ENCODE results near the gene AMBRA1. TPM values are rescaled to one million over a fixed set of nuclear protein-coding genes. Genes with fewer than 3 reads are reported as not detected.
A peak's percentile ranks its signal among the peaks of the same experiment; 100 is the strongest.

Gene AMBRA1
- total RNA-seq, 1 donor from 2014 or later: 29.4 TPM

GRCh38 chr11:46362156-46363030 lies 231.4 kb downstream of the AMBRA1 start:
- Histone ChIP-seq H3K27ac (ENCODE audit: low read depth, low read length) (peak overlapping the region; percentile 71), H4K20me1 (ENCODE audit: insufficient read depth, low read length) (peaks cover 51% of the 10 kb centered on the region), H3K9me3 (ENCODE audit: insufficient read depth, low read depth, low read length) (no peaks in the 10 kb centered on the region), H3K36me3 (ENCODE audit: insufficient read depth, low read length) (no peaks in the 10 kb centered on the region), H3K4me2 (ENCODE audit: low read length) (peak overlapping the region; percentile 73), H3K9ac (ENCODE audit: low read length) (peak overlapping the region; percentile 59), H3K27me3 (ENCODE audit: insufficient read depth, low read length) (no peaks in the 10 kb centered on the region), H3K4me1 (ENCODE audit: insufficient read depth, low read length) (peaks cover 37% of the 10 kb centered on the region), H3K4me3 (ENCODE audit: insufficient read depth, low read depth, low read length) (no peak overlapping the region), H3K79me2 (ENCODE audit: insufficient read depth, low read length) (peaks cover 46% of the 10 kb centered on the region), H2AFZ (ENCODE audit: low read depth, low read length) (peak overlapping the region; percentile 39)
- no peak for FAIRE-seq
- Mint-ChIP-seq H3K27me3 (ENCODE audit: low read depth, unreplicated experiment) (no peaks in the 10 kb centered on the region), H3K27ac (ENCODE audit: unreplicated experiment) (peak overlapping the region; percentile 87), H3K9me3 (ENCODE audit: unreplicated experiment) (no peaks in the 10 kb centered on the region), H3K36me3 (ENCODE audit: low read depth, unreplicated experiment) (no peaks in the 10 kb centered on the region), H3K4me1 (ENCODE audit: low read depth, unreplicated experiment) (peaks cover 16% of the 10 kb centered on the region), H3K4me3 (ENCODE audit: unreplicated experiment) (no peak overlapping the region)
- DNase-seq (ENCODE audit: low read depth): no peak
- TF ChIP-seq CTCF (IDR thresholded peaks at IDR 0.05; ENCODE audit: insufficient read depth, low read depth, low read length) (no peak), EZH2 (IDR thresholded peaks at IDR 0.05; ENCODE audit: insufficient read depth, low read length) (no peak)

DNA sequence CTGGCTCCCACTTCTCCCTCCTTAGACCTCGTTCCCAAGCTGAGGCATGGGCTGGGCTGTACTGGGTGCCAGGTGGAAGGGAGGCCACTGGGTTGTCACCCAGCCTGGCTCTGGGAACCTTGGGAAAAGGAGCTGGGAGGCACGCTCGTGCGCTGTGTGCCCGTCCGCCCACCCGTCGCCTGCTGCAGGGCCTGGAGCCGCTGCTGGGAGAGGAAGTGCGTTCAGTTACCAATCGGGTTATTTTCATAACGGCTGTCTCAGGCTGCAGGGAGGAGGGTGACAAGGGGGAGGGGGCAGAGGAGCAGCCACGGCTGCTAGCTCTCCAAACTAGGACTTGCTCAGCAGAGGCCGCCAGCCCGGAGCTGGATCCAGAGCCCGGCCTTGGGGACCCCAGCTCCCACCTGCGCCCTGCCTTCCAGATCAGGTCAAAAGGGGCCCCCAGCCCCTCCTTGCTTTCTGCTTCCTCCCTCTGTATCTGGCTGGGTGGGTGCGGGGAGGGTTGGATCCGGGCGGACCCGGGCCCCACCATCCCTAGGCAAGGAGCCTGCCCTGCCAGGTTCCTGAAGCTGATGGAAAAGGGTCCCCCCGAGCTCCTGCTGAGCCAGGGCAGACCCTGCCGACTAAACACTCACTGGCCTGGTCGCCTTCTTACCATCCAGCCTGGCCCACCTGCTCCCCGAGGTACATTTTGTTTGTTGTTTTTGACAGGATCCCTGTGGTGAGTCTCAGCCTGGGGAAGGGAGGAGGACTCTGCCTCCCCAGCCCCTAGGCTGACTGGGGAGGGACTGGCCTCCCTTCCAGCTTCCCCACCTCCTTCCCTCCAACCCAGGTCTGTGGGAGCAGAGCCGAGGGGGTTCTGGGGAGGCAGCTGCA lies 232.3 kb downstream of the AMBRA1 start:
- peaks cover 34% of the 10 kb centered on the region for H3K4me1 ChIP-seq (ENCODE audit: insufficient read depth, low read length)
- DNase-seq (ENCODE audit: low read depth) (no peak), FAIRE-seq (no peak)
- H3K27ac ChIP-seq (ENCODE audit: low read depth, low read length): peak overlapping the region; percentile 8
- no peaks in the 10 kb centered on the region for H3K9me3 ChIP-seq (ENCODE audit: insufficient read depth, low read depth, low read length)
- no peaks in the 10 kb centered on the region for H3K27me3 Mint-ChIP-seq (ENCODE audit: low read depth, unreplicated experiment)
- peak overlapping the region; percentile 70 for H3K4me2 ChIP-seq (ENCODE audit: low read length)
- H3K4me1 Mint-ChIP-seq (ENCODE audit: low read depth, unreplicated experiment): peaks cover 22% of the 10 kb centered on the region
- H4K20me1 ChIP-seq (ENCODE audit: insufficient read depth, low read length): peaks cover 59% of the 10 kb centered on the region
- H3K79me2 ChIP-seq (ENCODE audit: insufficient read depth, low read length): peaks cover 54% of the 10 kb centered on the region
- no peak overlapping the region for H3K4me3 Mint-ChIP-seq (ENCODE audit: unreplicated experiment)
- H3K9me3 Mint-ChIP-seq (ENCODE audit: unreplicated experiment): no peaks in the 10 kb centered on the region
- no peak overlapping the region for H3K27ac Mint-ChIP-seq (ENCODE audit: unreplicated experiment)
- peak overlapping the region; percentile 59 for H3K9ac ChIP-seq (ENCODE audit: low read length)
- no peak overlapping the region for H2AFZ ChIP-seq (ENCODE audit: low read depth, low read length)
- no peaks in the 10 kb centered on the region for H3K27me3 ChIP-seq (ENCODE audit: insufficient read depth, low read length)
- H3K36me3 Mint-ChIP-seq (ENCODE audit: low read depth, unreplicated experiment): peaks cover 4% of the 10 kb centered on the region
- H3K36me3 ChIP-seq (ENCODE audit: insufficient read depth, low read length): no peaks in the 10 kb centered on the region
- no peak overlapping the region for H3K4me3 ChIP-seq (ENCODE audit: insufficient read depth, low read depth, low read length)
- no peak for TF ChIP-seq CTCF (IDR thresholded peaks at IDR 0.05; ENCODE audit: insufficient read depth, low read depth, low read length)
- TF ChIP-seq EZH2 (IDR thresholded peaks at IDR 0.05; ENCODE audit: insufficient read depth, low read length): no peak
